H7 (cell line): ENCODE measurements around the gene OXA1L. TPM values are rescaled to one million over a fixed set of nuclear protein-coding genes. Genes with fewer than 3 reads are reported as not detected.
"Not testable (repeated sequence)": the region's sequence is repeated elsewhere in the genome, so short reads cannot be mapped to it uniquely, and the experiment has no call there.

Source experiments
- DNase-seq: peaks from one replicate; pipeline ENCODE4 v3.0.0; 2012
- H3K27me3 ChIP-seq: 2 replicates; pipeline ENCODE4 v1.6.0; 2011; ENCODE audit warnings: mild to moderate bottlenecking, low read length; ENCODE audit not compliant: control insufficient read depth, insufficient read depth
- H3K36me3 ChIP-seq: replicated peaks from 2 replicates; pipeline ENCODE4 v1.5.1; 2011; ENCODE audit warnings: low read length; ENCODE audit not compliant: control insufficient read depth, insufficient read depth
- H3K4me3 ChIP-seq: 2 replicates; pipeline ENCODE4 v1.5.1; 2011; ENCODE audit warnings: low read depth, mild to moderate bottlenecking, control low read depth, low read length, moderate library complexity; ENCODE audit not compliant: insufficient read depth
- total RNA-seq: library from RNA; depleted of rRNA; stranded (reverse); fragments of >200 nt; shearing (Covaris generic); gene quantifications from 2 replicates; pipeline ENCODE4 v1.2.3, GENCODE V29; 2014; rRNA removed

The OXA1L gene
- 192 and 227 TPM in 2 replicates for total RNA-seq

- Histone ChIP-seq H3K36me3 (peaks cover 20% of the 10 kb centered on the region), H3K4me3 (peak within 1 kb of the TSS; percentile 95), H3K27me3 (no peaks in the 10 kb centered on the region)
- peak; percentile 92 for DNase-seq
Observed at GRCh38 chr14:22766457-22767322, at the start of gene OXA1L. TSS of gene OXA1L (plus strand) at chr14:22766688. CDS start at chr14:22766702, 14 bp downstream.

GRCh38 chr14:22718091-22718490 lies 48.4 kb upstream of the OXA1L start:
- Histone ChIP-seq H3K36me3 (no peaks in the 10 kb centered on the region), H3K4me3 (no peak overlapping the region), H3K27me3 (no peaks in the 10 kb centered on the region)
- no peak for DNase-seq

- no peak overlapping the region for H3K4me3 ChIP-seq
- no peaks in the 10 kb centered on the region for H3K27me3 ChIP-seq
- DNase-seq, result no peak
- H3K36me3 ChIP-seq, result no peaks in the 10 kb centered on the region
Observed at GRCh38 chr14:22721213-22721612, 45.3 kb upstream of the OXA1L start.

DNA sequence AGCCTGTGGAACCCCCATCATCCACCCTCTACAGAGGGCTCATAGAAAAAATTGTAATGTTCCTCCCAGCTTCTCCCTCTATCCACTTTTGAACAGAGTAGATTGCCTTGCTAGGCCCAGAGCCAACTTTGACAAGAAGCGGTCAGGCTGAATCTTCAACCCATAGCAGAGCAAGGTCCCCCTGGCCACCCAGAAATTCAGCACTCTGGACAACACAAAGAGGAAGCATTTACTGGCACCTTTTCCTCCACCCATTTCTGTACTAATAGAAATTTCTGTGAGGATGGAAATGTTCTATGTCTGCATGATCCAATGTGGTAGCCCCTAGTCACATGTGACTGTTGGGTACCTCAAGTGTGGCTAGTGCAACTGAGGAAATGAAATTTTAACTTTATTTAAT lies 42.7 kb upstream of the OXA1L start:
- no peak overlapping the region for H3K4me3 ChIP-seq
- no peaks in the 10 kb centered on the region for H3K27me3 ChIP-seq
- no peaks in the 10 kb centered on the region for H3K36me3 ChIP-seq
- no peak for DNase-seq

- H3K4me3 ChIP-seq, H3K27me3 ChIP-seq, DNase-seq, H3K36me3 ChIP-seq: not testable (repeated sequence)
Observed at GRCh38 chr14:22724847-22725246, 41.6 kb upstream of the OXA1L start.

DNA sequence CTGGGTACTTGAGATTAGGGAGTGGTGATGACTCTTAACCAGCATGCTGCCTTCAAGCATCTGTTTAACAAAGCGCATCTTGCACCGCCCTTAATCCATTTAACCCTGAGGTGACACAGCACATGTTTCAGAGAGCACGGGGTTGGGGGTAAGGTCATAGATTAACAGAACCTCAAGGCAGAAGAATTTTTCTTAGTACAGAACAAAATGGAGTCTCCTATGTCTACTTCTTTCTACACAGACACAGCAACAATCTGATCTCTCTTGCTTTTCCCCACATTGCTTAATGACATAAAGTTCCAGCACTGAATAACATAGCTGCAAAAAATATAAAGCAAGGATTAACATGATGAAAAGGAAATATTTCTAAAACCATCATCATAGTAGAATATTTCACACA lies 41.1 kb upstream of the OXA1L start:
- H3K36me3 ChIP-seq, H3K27me3 ChIP-seq, H3K4me3 ChIP-seq, DNase-seq: not testable (repeated sequence)

- no peaks in the 10 kb centered on the region for H3K27me3 ChIP-seq
- no peak for DNase-seq
- no peaks in the 10 kb centered on the region for H3K36me3 ChIP-seq
- no peak overlapping the region for H3K4me3 ChIP-seq
Observed at GRCh38 chr14:22726012-22726411, 40.5 kb upstream of the OXA1L start.

GRCh38 chr14:22732062-22732461 lies 34.4 kb upstream of the OXA1L start:
- H3K27me3 ChIP-seq, DNase-seq, H3K4me3 ChIP-seq, H3K36me3 ChIP-seq: not testable (repeated sequence)

GRCh38 chr14:22733829-22734228 lies 32.7 kb upstream of the OXA1L start:
- Histone ChIP-seq H3K36me3 (no peaks in the 10 kb centered on the region), H3K4me3 (no peak overlapping the region), H3K27me3 (no peaks in the 10 kb centered on the region)
- no peak for DNase-seq

GRCh38 chr14:22735096-22735495 lies 31.4 kb upstream of the OXA1L start:
- Histone ChIP-seq H3K36me3 (no peaks in the 10 kb centered on the region), H3K27me3 (no peaks in the 10 kb centered on the region), H3K4me3 (no peak overlapping the region)
- DNase-seq, result no peak

GRCh38 chr14:22736384-22736783 lies 30.1 kb upstream of the OXA1L start:
- not testable (repeated sequence) for H3K36me3 ChIP-seq, DNase-seq, H3K4me3 ChIP-seq, H3K27me3 ChIP-seq

DNA sequence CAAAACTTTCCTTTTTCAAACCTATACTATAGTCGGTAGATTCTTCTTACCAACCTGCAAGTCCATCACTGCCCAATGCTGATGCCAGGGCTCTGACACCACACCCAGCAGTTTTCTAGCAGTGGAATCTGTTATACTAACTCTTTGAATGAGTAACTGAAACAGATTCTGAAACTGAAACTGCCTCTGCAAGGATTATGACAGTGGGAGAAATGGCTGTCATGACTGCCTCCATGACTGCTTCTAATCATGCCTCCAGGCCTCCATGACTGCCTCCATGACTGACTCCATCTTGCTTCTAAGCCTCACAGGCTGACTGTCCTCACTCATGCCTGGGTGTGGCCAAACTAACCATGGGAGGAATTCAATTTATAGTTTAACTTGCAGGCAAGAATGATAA lies 29.4 kb upstream of the OXA1L start:
- Histone ChIP-seq H3K36me3 (no peaks in the 10 kb centered on the region), H3K27me3 (no peaks in the 10 kb centered on the region), H3K4me3 (no peak overlapping the region)
- no peak for DNase-seq

DNA sequence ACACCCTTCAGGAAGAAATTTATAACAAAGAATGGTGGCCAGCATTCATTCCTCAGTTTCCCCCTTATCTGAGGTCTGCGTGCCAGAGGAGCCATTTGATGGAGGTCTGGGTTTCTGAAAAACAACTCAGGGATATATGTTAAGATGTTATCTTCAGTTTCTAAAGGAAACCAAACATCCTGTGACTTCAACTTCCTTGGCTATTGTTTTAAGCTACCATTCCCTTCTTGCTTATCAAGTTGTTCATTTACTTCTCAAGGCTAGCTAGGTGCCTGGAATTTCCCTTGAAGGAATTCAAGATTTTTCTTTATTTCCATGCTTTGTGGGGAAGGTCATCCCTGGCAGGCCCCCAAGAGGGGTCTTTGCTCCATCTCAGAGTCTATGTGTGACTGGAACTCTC lies 27.1 kb upstream of the OXA1L start:
- Histone ChIP-seq H3K27me3 (no peaks in the 10 kb centered on the region), H3K4me3 (no peak overlapping the region), H3K36me3 (no peaks in the 10 kb centered on the region)
- DNase-seq, result no peak

DNA sequence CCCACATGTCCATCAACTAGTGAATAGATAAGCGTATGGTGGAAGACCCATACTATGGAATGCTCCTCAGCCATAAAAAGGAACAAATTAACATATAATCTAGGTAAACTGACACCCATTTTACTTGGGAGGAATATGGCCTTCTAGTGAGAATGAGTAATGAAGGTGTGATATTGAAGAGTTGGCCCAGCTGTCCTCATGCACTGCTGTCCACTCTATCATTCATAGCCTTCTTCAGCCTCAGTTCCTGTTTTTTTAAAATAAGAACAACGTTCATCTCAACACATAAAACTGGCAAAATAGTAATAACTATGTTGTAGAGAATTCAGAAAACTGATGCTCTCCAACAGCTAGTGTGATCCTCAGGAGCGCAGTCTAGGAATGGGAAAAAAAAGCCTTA lies 26.5 kb upstream of the OXA1L start:
- no peak for DNase-seq
- Histone ChIP-seq H3K4me3 (no peak overlapping the region), H3K36me3 (no peaks in the 10 kb centered on the region), H3K27me3 (no peaks in the 10 kb centered on the region)

- Histone ChIP-seq H3K4me3 (no peak overlapping the region), H3K36me3 (no peaks in the 10 kb centered on the region), H3K27me3 (no peaks in the 10 kb centered on the region)
- no peak for DNase-seq
Observed at GRCh38 chr14:22747769-22748168, 18.7 kb upstream of the OXA1L start.
